SIG-M5 treated with dmso at 0.1 percent for 504 hours (cell line): ENCODE data around the gene HES1.
A peak's percentile ranks its signal among the peaks of the same experiment; 100 is the strongest.
"Not testable (repeated sequence)": the region's sequence is repeated elsewhere in the genome, so short reads cannot be mapped to it uniquely, and the experiment has no call there.

ENCODE experiments used
- DNase-seq: peaks from one replicate; lab custom pipeline; 2025; ENCODE audit not compliant: unreplicated experiment; lab: John Stamatoyannopoulos, UW

Gene HES1, protein sequence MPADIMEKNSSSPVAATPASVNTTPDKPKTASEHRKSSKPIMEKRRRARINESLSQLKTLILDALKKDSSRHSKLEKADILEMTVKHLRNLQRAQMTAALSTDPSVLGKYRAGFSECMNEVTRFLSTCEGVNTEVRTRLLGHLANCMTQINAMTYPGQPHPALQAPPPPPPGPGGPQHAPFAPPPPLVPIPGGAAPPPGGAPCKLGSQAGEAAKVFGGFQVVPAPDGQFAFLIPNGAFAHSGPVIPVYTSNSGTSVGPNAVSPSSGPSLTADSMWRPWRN

GRCh38 chr3:194135806-194136518, at the start of gene HES1:
Gene HES1 (plus strand): TSS chr3:194136148. CDS start chr3:194136381, 233 bp downstream.
- peak; percentile 82 for DNase-seq

GRCh38 chr3:194086388-194087075, 49.4 kb upstream of the HES1 start:
- DNase-seq: no peak

DNA sequence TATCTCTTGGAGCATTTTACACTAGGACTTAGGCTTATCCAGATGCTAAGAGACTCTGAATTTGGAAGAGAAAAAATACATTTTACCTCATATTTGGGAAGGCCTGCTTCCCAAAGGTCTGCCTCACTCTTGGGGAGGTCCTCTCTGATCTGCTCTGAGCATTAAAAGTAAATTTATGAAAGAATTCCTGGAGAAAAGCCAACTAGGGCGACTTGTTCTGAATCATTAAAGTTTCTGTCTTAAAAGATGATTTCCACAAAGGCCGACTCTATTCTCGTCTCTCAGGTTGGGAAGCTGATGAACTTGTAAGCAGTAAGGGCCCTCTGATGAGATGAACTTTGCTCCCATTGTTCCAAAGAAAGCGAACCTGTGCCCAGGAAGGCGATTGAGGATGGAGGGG, 48.7 kb upstream of the HES1 start:
- no peak for DNase-seq

- DNase-seq: peak; percentile 17
Observed at GRCh38 chr3:194087995-194088855, 47.7 kb upstream of the HES1 start.

DNA sequence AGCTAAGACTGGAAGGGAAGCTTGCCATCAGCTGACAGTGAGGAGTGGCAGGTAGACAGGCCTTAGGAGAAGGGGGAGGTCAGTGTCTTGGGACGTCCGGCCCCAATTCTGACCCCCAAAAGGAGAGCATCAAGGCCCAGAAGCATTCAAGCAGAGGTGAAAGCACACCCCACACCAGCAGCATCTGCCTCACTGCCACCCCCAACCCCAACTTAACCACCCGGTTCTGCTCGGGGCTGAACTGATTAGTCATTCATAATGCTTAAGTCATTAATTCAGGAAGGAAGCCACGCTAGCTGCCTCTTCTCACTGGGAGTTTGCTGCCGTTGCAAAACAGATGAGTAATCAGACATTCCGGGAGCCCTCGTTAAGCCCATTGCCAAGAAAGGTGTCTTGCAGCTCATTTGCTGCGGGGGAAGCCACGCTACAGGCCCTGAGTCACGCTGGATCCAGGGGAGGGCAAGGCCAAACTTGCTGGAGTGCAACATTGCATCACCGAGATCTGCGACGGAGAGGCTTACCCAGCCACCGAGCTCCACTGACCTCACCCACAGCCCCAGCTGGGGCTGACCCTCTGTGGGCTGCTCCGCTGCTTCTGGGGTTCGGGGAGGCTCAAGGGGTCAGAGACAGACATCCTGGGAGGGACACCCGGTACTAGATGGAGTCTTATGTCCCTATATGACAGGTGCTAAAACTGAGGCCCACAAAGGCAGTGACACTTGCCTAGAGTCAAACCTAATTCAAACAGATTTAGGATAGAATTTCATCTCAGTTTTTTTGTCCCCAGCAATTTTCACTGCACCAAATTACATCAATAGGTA, 46.4 kb upstream of the HES1 start:
- DNase-seq: peak; percentile 99

GRCh38 chr3:194090178-194090555, 45.8 kb upstream of the HES1 start:
- DNase-seq: not testable (repeated sequence)

GRCh38 chr3:194090716-194091115, 45.2 kb upstream of the HES1 start:
- DNase-seq: no peak

DNA sequence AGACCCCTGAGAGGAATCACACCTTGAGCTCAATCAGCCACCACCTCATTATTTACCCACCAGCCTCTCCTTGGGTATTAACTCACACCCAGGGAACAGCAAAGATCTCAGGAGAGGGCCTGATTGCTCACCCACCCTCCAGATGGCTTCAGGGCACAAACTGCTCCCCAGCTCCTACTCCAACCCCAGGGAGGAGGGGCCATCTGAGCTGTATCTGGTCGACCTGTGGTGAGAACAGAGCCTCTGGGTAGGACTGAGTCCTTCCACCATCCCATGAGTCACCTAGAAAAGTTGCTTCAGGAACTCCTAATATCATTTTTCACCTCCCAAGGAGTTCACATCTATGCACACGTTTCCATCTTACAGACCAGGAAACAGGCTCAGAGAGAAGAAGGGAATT, 44.8 kb upstream of the HES1 start:
- DNase-seq: peak; percentile 31

GRCh38 chr3:194091897-194092296, 44.1 kb upstream of the HES1 start:
- not testable (repeated sequence) for DNase-seq

DNA sequence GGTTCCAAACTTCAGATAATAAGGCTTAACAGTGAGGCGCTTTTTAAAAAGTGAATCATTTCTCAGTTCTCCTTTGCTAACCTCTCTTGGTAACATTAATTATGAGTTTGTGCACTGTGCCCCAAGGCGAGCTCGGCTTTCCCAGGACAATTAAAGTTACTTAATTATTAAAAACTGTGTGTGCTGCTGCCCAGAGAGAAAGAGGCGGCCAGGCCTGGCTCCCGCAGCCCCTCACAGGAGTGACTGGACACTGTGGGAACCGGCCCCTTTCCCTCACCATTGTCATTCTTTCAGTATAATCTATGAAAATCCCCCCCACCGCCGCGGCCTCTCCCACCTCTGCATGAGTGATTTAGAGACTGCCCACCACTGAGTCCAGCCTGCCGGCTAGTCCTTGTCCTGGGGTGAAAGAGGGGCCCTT, 43.1 kb upstream of the HES1 start:
- DNase-seq: no peak

DNA sequence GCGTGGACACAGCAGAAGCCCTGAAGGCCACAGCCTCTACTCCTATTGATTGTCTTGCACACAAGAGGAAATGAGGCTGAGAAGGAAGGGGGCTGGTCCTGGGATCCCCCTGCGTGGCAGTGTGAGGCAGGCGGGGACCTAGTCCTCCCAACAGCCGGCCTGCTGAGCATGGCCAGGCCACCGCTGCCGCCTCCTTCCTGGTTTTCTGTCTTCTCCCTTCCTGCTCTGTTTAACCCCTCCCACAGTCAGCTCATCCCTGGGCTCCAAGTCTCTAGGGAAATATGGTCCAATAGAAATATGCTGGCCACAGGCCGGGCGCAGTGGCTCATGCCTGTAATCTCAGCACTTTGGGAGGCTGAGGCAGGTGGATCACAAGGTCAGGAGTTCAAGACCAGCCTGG, 42.1 kb upstream of the HES1 start:
- DNase-seq: no peak

GRCh38 chr3:194095464-194095863, 40.5 kb upstream of the HES1 start:
- no peak for DNase-seq

DNA sequence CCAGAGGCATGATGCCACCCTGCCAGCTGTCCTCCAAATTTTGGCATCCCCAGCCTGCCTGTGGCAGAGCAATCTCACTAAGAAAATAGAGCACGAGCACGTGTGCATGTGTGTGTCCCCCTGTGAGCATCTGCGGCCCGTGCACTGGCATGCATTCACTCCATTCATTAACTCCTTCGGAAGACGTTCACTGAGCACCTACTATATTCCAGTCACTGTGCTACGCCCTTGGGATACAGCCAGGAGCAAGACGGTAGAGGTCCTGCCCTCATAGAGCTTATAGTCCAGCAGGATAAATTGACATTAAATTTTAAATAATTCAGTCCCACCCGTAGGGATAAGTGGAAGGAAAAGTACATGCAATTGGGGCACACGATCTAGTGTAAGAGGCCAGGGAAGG, 40.0 kb upstream of the HES1 start:
- no peak for DNase-seq

DNA sequence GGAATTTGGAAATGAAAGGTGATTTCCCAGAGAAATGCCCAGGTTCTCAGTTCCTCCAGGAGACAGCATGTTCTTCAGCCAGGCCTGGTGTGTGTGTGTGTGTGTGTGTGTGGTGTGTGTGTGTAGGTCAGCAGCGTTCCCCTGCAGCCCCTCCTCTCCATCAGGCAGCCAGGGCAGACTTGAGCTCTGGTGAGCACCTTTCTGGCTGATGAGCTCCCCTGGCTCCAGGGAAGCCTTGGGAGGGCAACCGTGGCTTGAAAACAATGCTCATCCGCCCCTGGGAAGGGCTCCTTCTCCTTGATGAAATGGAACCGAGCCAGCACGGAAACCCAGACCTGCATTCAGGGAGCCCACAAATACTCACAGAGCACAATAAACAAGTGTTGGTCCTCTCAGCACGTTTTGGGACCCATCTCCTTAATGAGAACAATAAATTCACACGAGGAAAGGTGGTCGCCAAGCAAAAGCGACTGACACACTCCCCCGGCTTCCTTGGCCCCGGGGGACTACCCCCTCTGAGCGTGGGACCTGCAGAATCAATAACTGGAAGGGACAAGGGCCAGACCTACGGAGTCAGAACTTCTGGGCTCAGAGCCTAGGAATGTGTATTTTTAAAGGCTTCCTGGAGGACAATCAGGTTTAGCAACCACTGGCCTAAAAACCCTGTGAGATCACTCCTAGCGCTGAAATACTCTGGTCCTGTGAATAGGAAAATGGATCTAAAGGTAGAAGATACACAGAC, 38.6 kb upstream of the HES1 start:
- no peak for DNase-seq

GRCh38 chr3:194098081-194098842, 37.7 kb upstream of the HES1 start:
- DNase-seq: no peak

- no peak for DNase-seq
Observed at GRCh38 chr3:194098843-194099183, 37.1 kb upstream of the HES1 start.

DNA sequence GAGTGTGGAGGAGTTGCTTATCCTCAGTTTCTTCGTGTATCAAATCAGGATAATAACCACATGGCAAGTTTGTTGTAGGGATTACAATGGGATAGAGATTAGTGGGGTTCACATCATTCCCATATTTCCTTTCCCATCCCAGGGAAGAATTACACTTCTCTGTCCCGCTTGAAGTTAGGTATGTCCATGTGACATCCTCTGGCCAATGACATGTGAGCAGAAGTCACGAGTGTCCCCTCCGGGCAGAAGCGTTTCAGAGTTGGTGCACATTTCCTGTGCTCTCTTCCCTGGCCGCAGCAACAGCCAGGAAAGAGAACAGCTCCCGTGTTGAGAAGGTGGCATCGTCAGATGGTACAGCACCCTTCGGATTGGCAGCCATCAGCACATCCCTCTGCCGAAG, 36.7 kb upstream of the HES1 start:
- DNase-seq: no peak

GRCh38 chr3:194100856-194101390, 35.0 kb upstream of the HES1 start:
- no peak for DNase-seq
